Measurements from ENCODE around the gene ZNF385B.

The ZNF385B gene

GRCh38 chr2:179715196-179715595, 146.2 kb downstream of the ZNF385B start:
- no peak overlapping the region for H3K9ac ChIP-seq (ENCODE audit: low read length)
- no peak overlapping the region for H3K4me3 ChIP-seq (ENCODE audit: low read length)
- H3K27ac ChIP-seq (ENCODE audit: low read depth, low read length), result no peak overlapping the region
- H3K36me3 ChIP-seq (ENCODE audit: control insufficient read depth, insufficient read depth, low read length), result no peaks in the 10 kb centered on the region
- no peaks in the 10 kb centered on the region for H3K4me1 ChIP-seq (ENCODE audit: control insufficient read depth, insufficient read depth, low read length)
- no peaks in the 10 kb centered on the region for H3K27me3 ChIP-seq (ENCODE audit: control insufficient read depth, insufficient read depth, low read length)

- H3K4me1 ChIP-seq (ENCODE audit: control insufficient read depth, insufficient read depth, low read length), result no peaks in the 10 kb centered on the region
- no peak overlapping the region for H3K27ac ChIP-seq (ENCODE audit: low read depth, low read length)
- H3K9ac ChIP-seq (ENCODE audit: low read length), result no peak overlapping the region
- H3K27me3 ChIP-seq (ENCODE audit: control insufficient read depth, insufficient read depth, low read length), result no peaks in the 10 kb centered on the region
- H3K36me3 ChIP-seq (ENCODE audit: control insufficient read depth, insufficient read depth, low read length), result no peaks in the 10 kb centered on the region
- no peak overlapping the region for H3K4me3 ChIP-seq (ENCODE audit: low read length)
Measured at GRCh38 chr2:179712825-179713224, 148.6 kb downstream of the ZNF385B start.

GRCh38 chr2:179711375-179711774, 150.0 kb downstream of the ZNF385B start:
- Histone ChIP-seq H3K4me1 (ENCODE audit: control insufficient read depth, insufficient read depth, low read length) (no peaks in the 10 kb centered on the region), H3K9ac (ENCODE audit: low read length) (no peak overlapping the region), H3K36me3 (ENCODE audit: control insufficient read depth, insufficient read depth, low read length) (no peaks in the 10 kb centered on the region), H3K27me3 (ENCODE audit: control insufficient read depth, insufficient read depth, low read length) (no peaks in the 10 kb centered on the region), H3K4me3 (ENCODE audit: low read length) (no peak overlapping the region), H3K27ac (ENCODE audit: low read depth, low read length) (no peak overlapping the region)

- Histone ChIP-seq H3K27me3 (ENCODE audit: control insufficient read depth, insufficient read depth, low read length) (no peaks in the 10 kb centered on the region), H3K4me1 (ENCODE audit: control insufficient read depth, insufficient read depth, low read length) (no peaks in the 10 kb centered on the region), H3K4me3 (ENCODE audit: low read length) (no peak overlapping the region), H3K36me3 (ENCODE audit: control insufficient read depth, insufficient read depth, low read length) (no peaks in the 10 kb centered on the region), H3K9ac (ENCODE audit: low read length) (no peak overlapping the region), H3K27ac (ENCODE audit: low read depth, low read length) (no peak overlapping the region)
Measured at GRCh38 chr2:179703702-179704101, 157.7 kb downstream of the ZNF385B start.

- Histone ChIP-seq H3K4me1 (ENCODE audit: control insufficient read depth, insufficient read depth, low read length) (no peaks in the 10 kb centered on the region), H3K27me3 (ENCODE audit: control insufficient read depth, insufficient read depth, low read length) (no peaks in the 10 kb centered on the region), H3K9ac (ENCODE audit: low read length) (no peak overlapping the region), H3K4me3 (ENCODE audit: low read length) (no peak overlapping the region), H3K27ac (ENCODE audit: low read depth, low read length) (no peak overlapping the region), H3K36me3 (ENCODE audit: control insufficient read depth, insufficient read depth, low read length) (no peaks in the 10 kb centered on the region)
Measured at GRCh38 chr2:179702912-179703311, 158.5 kb downstream of the ZNF385B start.

GRCh38 chr2:179701524-179702110, 159.8 kb downstream of the ZNF385B start:
- H3K27me3 ChIP-seq (ENCODE audit: control insufficient read depth, insufficient read depth, low read length), result no peaks in the 10 kb centered on the region
- H3K27ac ChIP-seq (ENCODE audit: low read depth, low read length), result no peak overlapping the region
- no peaks in the 10 kb centered on the region for H3K36me3 ChIP-seq (ENCODE audit: control insufficient read depth, insufficient read depth, low read length)
- no peak overlapping the region for H3K4me3 ChIP-seq (ENCODE audit: low read length)
- H3K4me1 ChIP-seq (ENCODE audit: control insufficient read depth, insufficient read depth, low read length), result no peaks in the 10 kb centered on the region
- no peak overlapping the region for H3K9ac ChIP-seq (ENCODE audit: low read length)

- no peak overlapping the region for H3K4me3 ChIP-seq (ENCODE audit: low read length)
- H3K27ac ChIP-seq (ENCODE audit: low read depth, low read length), result no peak overlapping the region
- H3K27me3 ChIP-seq (ENCODE audit: control insufficient read depth, insufficient read depth, low read length), result no peaks in the 10 kb centered on the region
- no peaks in the 10 kb centered on the region for H3K36me3 ChIP-seq (ENCODE audit: control insufficient read depth, insufficient read depth, low read length)
- no peaks in the 10 kb centered on the region for H3K4me1 ChIP-seq (ENCODE audit: control insufficient read depth, insufficient read depth, low read length)
- H3K9ac ChIP-seq (ENCODE audit: low read length), result no peak overlapping the region
Measured at GRCh38 chr2:179695486-179695885, 165.9 kb downstream of the ZNF385B start.

GRCh38 chr2:179694963-179695362, 166.4 kb downstream of the ZNF385B start:
- H3K4me3 ChIP-seq (ENCODE audit: low read length), result no peak overlapping the region
- H3K4me1 ChIP-seq (ENCODE audit: control insufficient read depth, insufficient read depth, low read length), result no peaks in the 10 kb centered on the region
- H3K27ac ChIP-seq (ENCODE audit: low read depth, low read length), result no peak overlapping the region
- no peak overlapping the region for H3K9ac ChIP-seq (ENCODE audit: low read length)
- no peaks in the 10 kb centered on the region for H3K36me3 ChIP-seq (ENCODE audit: control insufficient read depth, insufficient read depth, low read length)
- H3K27me3 ChIP-seq (ENCODE audit: control insufficient read depth, insufficient read depth, low read length), result no peaks in the 10 kb centered on the region

GRCh38 chr2:179692610-179693009, 168.8 kb downstream of the ZNF385B start:
- Histone ChIP-seq H3K4me3 (ENCODE audit: low read length) (no peak overlapping the region), H3K9ac (ENCODE audit: low read length) (no peak overlapping the region), H3K27ac (ENCODE audit: low read depth, low read length) (no peak overlapping the region)

GRCh38 chr2:179692043-179692442, 169.4 kb downstream of the ZNF385B start:
- Histone ChIP-seq H3K4me1 (ENCODE audit: control insufficient read depth, insufficient read depth, low read length) (no peaks in the 10 kb centered on the region), H3K36me3 (ENCODE audit: control insufficient read depth, insufficient read depth, low read length) (no peaks in the 10 kb centered on the region), H3K27me3 (ENCODE audit: control insufficient read depth, insufficient read depth, low read length) (no peaks in the 10 kb centered on the region), H3K27ac (ENCODE audit: low read depth, low read length) (no peak overlapping the region), H3K4me3 (ENCODE audit: low read length) (no peak overlapping the region), H3K9ac (ENCODE audit: low read length) (no peak overlapping the region)

More at GRCh38 chr2:179692610-179693009, 168.8 kb downstream of the ZNF385B start:
- Histone ChIP-seq H3K36me3 (ENCODE audit: control insufficient read depth, insufficient read depth, low read length) (no peaks in the 10 kb centered on the region), H3K4me1 (ENCODE audit: control insufficient read depth, insufficient read depth, low read length) (no peaks in the 10 kb centered on the region), H3K27me3 (ENCODE audit: control insufficient read depth, insufficient read depth, low read length) (no peaks in the 10 kb centered on the region)

GRCh38 chr2:179691235-179691634, 170.2 kb downstream of the ZNF385B start:
- Histone ChIP-seq H3K4me3 (ENCODE audit: low read length) (no peak overlapping the region), H3K27ac (ENCODE audit: low read depth, low read length) (no peak overlapping the region), H3K9ac (ENCODE audit: low read length) (no peak overlapping the region)

GRCh38 chr2:179686718-179687342, 174.6 kb downstream of the ZNF385B start:
- Histone ChIP-seq H3K4me3 (ENCODE audit: low read length) (no peak overlapping the region), H3K27ac (ENCODE audit: low read depth, low read length) (no peak overlapping the region), H3K27me3 (ENCODE audit: control insufficient read depth, insufficient read depth, low read length) (no peaks in the 10 kb centered on the region), H3K9ac (ENCODE audit: low read length) (no peak overlapping the region), H3K4me1 (ENCODE audit: control insufficient read depth, insufficient read depth, low read length) (no peaks in the 10 kb centered on the region), H3K36me3 (ENCODE audit: control insufficient read depth, insufficient read depth, low read length) (no peaks in the 10 kb centered on the region)

More at GRCh38 chr2:179691235-179691634, 170.2 kb downstream of the ZNF385B start:
- Histone ChIP-seq H3K36me3 (ENCODE audit: control insufficient read depth, insufficient read depth, low read length) (no peaks in the 10 kb centered on the region), H3K4me1 (ENCODE audit: control insufficient read depth, insufficient read depth, low read length) (no peaks in the 10 kb centered on the region), H3K27me3 (ENCODE audit: control insufficient read depth, insufficient read depth, low read length) (no peaks in the 10 kb centered on the region)

GRCh38 chr2:179686069-179686468, 175.3 kb downstream of the ZNF385B start:
- Histone ChIP-seq H3K27ac (ENCODE audit: low read depth, low read length) (no peak overlapping the region), H3K27me3 (ENCODE audit: control insufficient read depth, insufficient read depth, low read length) (no peaks in the 10 kb centered on the region), H3K4me1 (ENCODE audit: control insufficient read depth, insufficient read depth, low read length) (no peaks in the 10 kb centered on the region), H3K4me3 (ENCODE audit: low read length) (no peak overlapping the region), H3K9ac (ENCODE audit: low read length) (no peak overlapping the region), H3K36me3 (ENCODE audit: control insufficient read depth, insufficient read depth, low read length) (no peaks in the 10 kb centered on the region)
